Measurements from ENCODE around the gene ZNF436. TPM values are rescaled to one million over a fixed set of nuclear protein-coding genes. Genes with fewer than 3 reads are reported as not detected.
"Not testable (repeated sequence)": the region's sequence is repeated elsewhere in the genome, so short reads cannot be mapped to it uniquely, and the experiment has no call there.

ZNF436 gene
- total and polyA plus RNA-seq, 11 donors = 3.1 to 29.8 (median 12.1) TPM

DNA sequence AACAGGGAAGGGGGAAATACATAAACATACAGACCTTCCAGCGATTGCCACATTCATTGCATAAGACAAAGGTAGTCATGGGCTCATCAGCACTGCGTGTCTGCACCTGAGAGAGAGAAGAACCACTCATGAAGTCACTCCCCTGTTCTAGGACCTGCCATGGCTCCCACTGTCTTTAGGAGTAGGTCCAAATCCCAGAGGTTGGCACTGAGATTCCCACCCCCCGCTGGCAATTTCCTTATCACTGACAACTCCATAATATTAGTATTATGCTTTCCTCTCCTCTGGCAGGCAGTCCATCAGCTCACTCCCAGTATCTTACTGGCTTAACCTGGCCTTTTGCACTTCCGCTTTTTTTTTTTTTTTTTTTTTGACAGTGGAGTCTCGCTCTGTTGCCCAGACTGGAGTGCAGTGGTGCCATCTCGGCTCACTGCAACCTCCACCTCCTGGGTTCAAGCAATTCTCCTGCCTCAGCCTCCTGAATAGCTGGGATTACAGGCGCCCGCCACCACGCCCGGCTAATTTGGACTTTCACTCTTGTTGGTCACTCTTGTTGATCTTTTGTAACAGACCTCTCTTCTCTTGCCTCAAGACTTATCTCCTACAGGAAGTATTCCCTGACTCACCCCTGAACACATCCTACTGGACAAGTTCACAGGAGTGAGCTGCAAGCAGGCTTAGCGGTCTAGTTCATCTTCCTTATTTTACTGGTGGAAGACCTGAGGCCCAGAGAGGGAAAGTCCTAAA lies 14.8 kb upstream of the ZNF436 start:
- H3K36me3 ChIP-seq = peaks cover 0 to 28% (median 0%) of the 10 kb centered on the region in 9 donors
- H3K27me3 ChIP-seq = no peaks in the 10 kb centered on the region
- intact Hi-C loops (cut with DNase I) = no loop called here
- TF ChIP-seq, protein P1, sequence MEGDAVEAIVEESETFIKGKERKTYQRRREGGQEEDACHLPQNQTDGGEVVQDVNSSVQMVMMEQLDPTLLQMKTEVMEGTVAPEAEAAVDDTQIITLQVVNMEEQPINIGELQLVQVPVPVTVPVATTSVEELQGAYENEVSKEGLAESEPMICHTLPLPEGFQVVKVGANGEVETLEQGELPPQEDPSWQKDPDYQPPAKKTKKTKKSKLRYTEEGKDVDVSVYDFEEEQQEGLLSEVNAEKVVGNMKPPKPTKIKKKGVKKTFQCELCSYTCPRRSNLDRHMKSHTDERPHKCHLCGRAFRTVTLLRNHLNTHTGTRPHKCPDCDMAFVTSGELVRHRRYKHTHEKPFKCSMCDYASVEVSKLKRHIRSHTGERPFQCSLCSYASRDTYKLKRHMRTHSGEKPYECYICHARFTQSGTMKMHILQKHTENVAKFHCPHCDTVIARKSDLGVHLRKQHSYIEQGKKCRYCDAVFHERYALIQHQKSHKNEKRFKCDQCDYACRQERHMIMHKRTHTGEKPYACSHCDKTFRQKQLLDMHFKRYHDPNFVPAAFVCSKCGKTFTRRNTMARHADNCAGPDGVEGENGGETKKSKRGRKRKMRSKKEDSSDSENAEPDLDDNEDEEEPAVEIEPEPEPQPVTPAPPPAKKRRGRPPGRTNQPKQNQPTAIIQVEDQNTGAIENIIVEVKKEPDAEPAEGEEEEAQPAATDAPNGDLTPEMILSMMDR (IDR thresholded peaks at IDR 0.05) = no peak
- no peak for TF ChIP-seq POLR2A (IDR thresholded peaks at IDR 0.05)
- ATAC-seq (peak in 1 of 4 donors; percentile 30), DNase-seq (no peak)
- no peaks in the 10 kb centered on the region for H3K9me3 ChIP-seq
- 69 to 75% (median 72%) methylated on average over 11 of the region's 11 CpGs for WGBS, 4 donors
- H3K4me1 ChIP-seq = peaks cover 0 to 23% (median 11%) of the 10 kb centered on the region in 12 donors
- peak overlapping the region in 9 of 12 donors; percentile 13 to 51 (median 39) for H3K27ac ChIP-seq
- no peak overlapping the region for H3K4me3 ChIP-seq

DNA sequence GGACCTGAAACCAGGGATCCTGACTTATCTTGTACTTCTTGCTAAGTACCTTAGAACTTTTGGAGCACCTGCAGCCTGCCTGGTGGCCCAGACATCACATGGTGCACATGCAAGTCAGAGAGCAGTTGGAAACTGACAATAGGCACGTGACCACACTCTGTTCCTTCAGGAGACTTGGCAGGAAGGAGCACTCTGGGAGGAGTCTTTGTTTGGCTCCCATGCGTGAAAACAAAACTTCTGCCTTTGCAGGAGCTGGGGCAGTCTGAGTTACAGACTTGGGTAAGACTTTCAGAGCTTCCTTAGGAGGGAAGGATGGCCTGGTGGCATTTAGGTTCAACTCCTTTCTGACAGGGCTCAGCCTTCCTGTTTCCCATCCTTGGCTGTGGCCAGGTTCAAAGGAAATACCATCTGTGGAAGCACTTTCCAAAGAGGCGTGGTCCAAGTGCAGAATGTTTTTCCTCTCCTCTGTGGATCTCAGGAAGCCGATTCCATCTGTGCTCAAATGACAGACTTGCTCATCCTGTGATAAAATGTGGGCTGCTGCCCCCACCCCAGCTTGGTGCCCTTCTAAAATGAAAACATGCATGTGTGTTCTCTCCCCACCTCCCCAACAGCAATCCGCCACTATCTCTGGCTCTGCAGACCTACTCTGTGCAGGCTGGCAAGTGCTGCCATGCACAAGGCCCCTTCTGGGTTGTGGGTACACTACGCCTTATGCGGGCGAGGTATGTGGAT lies 14.1 kb upstream of the ZNF436 start:
- Histone ChIP-seq H3K27ac (peak overlapping the region in 8 of 12 donors; percentile 6 to 46 (median 38)), H3K9me3 (no peaks in the 10 kb centered on the region), H3K36me3 (peaks cover 0 to 28% (median 0%) of the 10 kb centered on the region in 9 donors), H3K4me3 (no peak overlapping the region), H3K4me1 (peaks cover 0 to 31% (median 12%) of the 10 kb centered on the region in 12 donors), H3K27me3 (no peaks in the 10 kb centered on the region)
- ATAC-seq = peak; percentile 22 to 41 (median 30)
- no peak for DNase-seq
- 51 to 61% (median 58%) methylated on average over 7 to 8 of the region's 8 CpGs for WGBS, 4 donors
- TF ChIP-seq, protein P1 (IDR thresholded peaks at IDR 0.05) = no peak
- no peak for TF ChIP-seq POLR2A (IDR thresholded peaks at IDR 0.05)
- intact Hi-C loops (cut with DNase I) = no loop called here

DNA sequence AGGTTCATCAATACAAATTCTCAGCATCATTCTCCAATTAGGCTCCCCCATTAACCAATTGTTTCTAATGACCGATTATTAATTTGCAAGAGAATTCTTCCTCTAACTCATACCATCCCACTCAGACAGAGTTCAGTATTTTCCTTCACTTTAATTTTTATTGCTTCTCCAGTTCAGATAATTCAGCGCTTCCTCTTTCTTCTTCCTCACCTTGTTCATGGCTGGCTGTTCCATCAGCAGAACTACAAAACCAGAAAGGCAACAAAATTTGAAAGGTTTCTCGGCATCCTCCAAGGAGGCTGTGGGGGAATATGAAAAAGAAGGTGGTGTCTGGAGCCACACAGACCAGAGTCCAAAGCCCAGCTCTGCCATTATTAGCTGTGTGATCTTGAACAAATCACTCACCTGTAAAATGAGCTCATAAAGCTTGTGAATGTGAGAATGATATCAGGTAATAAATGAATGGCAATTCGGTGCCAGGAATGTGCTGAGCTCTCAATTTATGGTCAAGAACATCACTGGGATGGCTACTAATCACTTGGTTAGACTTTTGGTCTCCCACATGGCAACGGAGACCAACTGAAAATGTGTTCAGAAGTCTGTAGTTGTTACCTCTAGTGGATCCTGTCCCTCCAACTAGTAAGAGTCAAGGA lies 11.7 kb upstream of the ZNF436 start:
- Histone ChIP-seq H3K27me3 (no peaks in the 10 kb centered on the region), H3K4me1 (peaks cover 0 to 48% (median 16%) of the 10 kb centered on the region in 12 donors), H3K36me3 (peaks cover 0 to 27% (median 0%) of the 10 kb centered on the region in 9 donors), H3K9me3 (no peaks in the 10 kb centered on the region), H3K27ac (no peak overlapping the region), H3K4me3 (no peak overlapping the region)
- intact Hi-C loops (cut with DNase I) = no loop called here
- DNase-seq = no peak
- 91 to 97% (median 93%) methylated on average over 5 of the region's 5 CpGs for WGBS, 4 donors
- TF ChIP-seq POLR2A (IDR thresholded peaks at IDR 0.05) = no peak
- TF ChIP-seq, protein P1 (IDR thresholded peaks at IDR 0.05) = no peak
- ATAC-seq = no peak

DNA sequence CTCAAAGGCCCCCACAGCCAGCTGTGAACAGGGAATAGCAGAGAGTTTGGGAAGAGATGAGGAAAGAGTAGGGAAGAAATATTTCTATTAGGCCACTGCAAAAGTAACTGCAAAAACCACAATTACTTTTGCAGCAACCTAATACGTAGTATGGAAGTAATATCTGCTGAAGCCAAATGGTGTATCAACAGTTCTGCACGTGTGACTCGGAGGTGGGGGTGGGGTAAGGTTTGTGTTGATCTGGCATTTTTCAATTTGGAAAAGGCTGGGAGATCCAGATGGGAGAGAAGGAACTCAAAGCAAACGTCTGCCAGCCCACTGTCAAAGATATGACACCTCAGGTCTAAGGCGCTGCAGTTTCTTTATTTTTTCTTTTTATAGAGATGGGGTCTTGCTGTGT lies 11.1 kb upstream of the ZNF436 start:
- DNase-seq = no peak
- Histone ChIP-seq H3K27me3 (no peaks in the 10 kb centered on the region), H3K36me3 (peaks cover 0 to 23% (median 0%) of the 10 kb centered on the region in 9 donors), H3K27ac (no peak overlapping the region), H3K4me1 (peaks cover 0 to 48% (median 16%) of the 10 kb centered on the region in 12 donors), H3K9me3 (no peaks in the 10 kb centered on the region), H3K4me3 (no peak overlapping the region)
- TF ChIP-seq, protein P1 (IDR thresholded peaks at IDR 0.05) = no peak
- TF ChIP-seq POLR2A (IDR thresholded peaks at IDR 0.05) = no peak
- ATAC-seq = no peak
- 56 to 61% (median 59%) methylated on average over 5 of the region's 5 CpGs for WGBS, 4 donors
- intact Hi-C loops (cut with DNase I) = no loop called here

DNA sequence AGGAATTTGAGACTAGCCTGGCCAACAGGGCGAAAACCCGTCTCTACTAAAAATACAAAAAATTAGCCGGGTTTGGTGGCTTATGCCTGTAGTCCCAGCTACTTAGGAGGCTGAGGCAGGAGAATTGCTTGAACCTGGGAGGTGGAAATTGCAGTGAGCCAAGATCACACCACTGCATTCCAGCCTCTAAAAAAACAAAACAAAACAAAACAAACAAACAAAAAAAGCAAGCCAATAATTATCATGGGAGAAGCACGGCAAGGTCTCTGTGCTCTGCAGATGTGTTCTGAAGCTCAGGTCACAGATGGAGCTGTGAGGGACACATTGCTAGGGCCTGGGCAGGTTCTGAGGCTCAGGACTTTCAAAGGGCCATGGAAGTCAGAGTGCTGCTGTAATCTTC lies 10.6 kb upstream of the ZNF436 start:
- 59 to 76% (median 63%) methylated on average over 4 of the region's 4 CpGs for WGBS, 4 donors
- H3K36me3 ChIP-seq = peaks cover 0 to 23% (median 0%) of the 10 kb centered on the region in 9 donors
- DNase-seq; H3K9me3 ChIP-seq; H3K27ac ChIP-seq; H3K27me3 ChIP-seq; H3K4me3 ChIP-seq; ATAC-seq; intact Hi-C loops (cut with DNase I): not testable (repeated sequence)
- peaks cover 0 to 48% (median 16%) of the 10 kb centered on the region in 12 donors for H3K4me1 ChIP-seq
